IPS-15b (cell line): ENCODE results near the gene NHEJ1.

Source experiments
- H3K27me3 ChIP-seq: one replicate; pipeline ENCODE4 v1.6.1; 2013; ENCODE audit warnings: low read length; ENCODE audit not compliant: control insufficient read depth, insufficient read depth
- H3K36me3 ChIP-seq: one replicate; pipeline ENCODE4 v1.6.1; 2013; ENCODE audit warnings: low read length; ENCODE audit not compliant: control insufficient read depth, insufficient read depth
- H3K4me1 ChIP-seq: one replicate; pipeline ENCODE4 v1.6.1; 2013; ENCODE audit warnings: mild to moderate bottlenecking, low read length; ENCODE audit not compliant: control insufficient read depth, insufficient read depth
- H3K4me3 ChIP-seq: one replicate; pipeline ENCODE4 v1.5.1; 2013; ENCODE audit warnings: low read depth, low read length
- H3K9ac ChIP-seq: one replicate; pipeline ENCODE4 v1.6.1; 2013; ENCODE audit warnings: low read depth, mild to moderate bottlenecking, low read length
- H3K9me3 ChIP-seq: one replicate; pipeline ENCODE4 v1.6.1; 2013; ENCODE audit warnings: mild to moderate bottlenecking, low read length; ENCODE audit not compliant: control insufficient read depth, insufficient read depth

Gene NHEJ1

DNA sequence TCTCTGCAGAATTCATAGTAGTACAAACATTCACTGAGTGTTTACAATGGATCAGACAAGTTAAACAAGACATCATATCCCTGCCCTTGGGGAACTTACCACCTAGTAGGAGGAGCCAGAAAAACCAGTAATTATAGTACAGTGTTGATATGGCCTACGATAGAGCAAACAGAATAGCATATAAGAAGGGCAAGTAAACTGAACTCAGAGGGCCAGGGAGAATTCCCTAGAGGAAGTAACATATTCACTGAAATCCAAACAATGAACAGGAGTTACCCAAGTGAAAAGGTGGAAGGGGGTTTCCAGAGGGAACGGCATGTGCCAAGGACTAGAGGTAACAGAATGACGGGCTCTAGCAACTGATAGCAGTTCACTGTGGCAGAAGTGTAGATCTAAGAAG, 34.1 kb downstream of the NHEJ1 start:
- no peak overlapping the region for H3K4me3 ChIP-seq
- H3K27me3 ChIP-seq: no peaks in the 10 kb centered on the region
- no peaks in the 10 kb centered on the region for H3K36me3 ChIP-seq
- no peak overlapping the region for H3K9ac ChIP-seq
- no peaks in the 10 kb centered on the region for H3K9me3 ChIP-seq
- H3K4me1 ChIP-seq: no peaks in the 10 kb centered on the region

DNA sequence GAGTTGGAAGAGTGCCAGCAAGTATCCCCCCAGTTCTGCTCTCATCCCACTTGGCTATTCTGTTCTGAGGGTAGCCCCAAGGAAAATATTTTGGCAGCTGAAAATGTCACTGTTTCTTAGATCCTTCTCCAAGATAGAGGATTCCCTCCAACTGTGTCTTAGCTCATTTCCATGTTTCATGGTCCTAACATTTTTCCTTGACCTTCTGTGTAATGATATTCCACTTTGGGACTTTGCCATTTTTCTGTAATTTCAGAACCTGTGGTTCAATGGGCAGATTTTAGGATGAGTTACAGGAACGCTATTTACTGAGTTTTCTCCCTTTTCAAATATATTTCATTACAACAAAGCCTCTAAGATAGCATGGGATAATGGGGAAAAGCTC, 34.7 kb downstream of the NHEJ1 start:
- no peaks in the 10 kb centered on the region for H3K4me1 ChIP-seq
- H3K27me3 ChIP-seq: no peaks in the 10 kb centered on the region
- no peaks in the 10 kb centered on the region for H3K36me3 ChIP-seq
- H3K9ac ChIP-seq: no peak overlapping the region
- H3K9me3 ChIP-seq: no peaks in the 10 kb centered on the region
- H3K4me3 ChIP-seq: no peak overlapping the region

GRCh38 chr2:219125225-219125885, 35.3 kb downstream of the NHEJ1 start:
- Histone ChIP-seq H3K9me3 (no peaks in the 10 kb centered on the region), H3K36me3 (no peaks in the 10 kb centered on the region), H3K4me3 (no peak overlapping the region), H3K27me3 (no peaks in the 10 kb centered on the region), H3K4me1 (no peaks in the 10 kb centered on the region), H3K9ac (no peak overlapping the region)

DNA sequence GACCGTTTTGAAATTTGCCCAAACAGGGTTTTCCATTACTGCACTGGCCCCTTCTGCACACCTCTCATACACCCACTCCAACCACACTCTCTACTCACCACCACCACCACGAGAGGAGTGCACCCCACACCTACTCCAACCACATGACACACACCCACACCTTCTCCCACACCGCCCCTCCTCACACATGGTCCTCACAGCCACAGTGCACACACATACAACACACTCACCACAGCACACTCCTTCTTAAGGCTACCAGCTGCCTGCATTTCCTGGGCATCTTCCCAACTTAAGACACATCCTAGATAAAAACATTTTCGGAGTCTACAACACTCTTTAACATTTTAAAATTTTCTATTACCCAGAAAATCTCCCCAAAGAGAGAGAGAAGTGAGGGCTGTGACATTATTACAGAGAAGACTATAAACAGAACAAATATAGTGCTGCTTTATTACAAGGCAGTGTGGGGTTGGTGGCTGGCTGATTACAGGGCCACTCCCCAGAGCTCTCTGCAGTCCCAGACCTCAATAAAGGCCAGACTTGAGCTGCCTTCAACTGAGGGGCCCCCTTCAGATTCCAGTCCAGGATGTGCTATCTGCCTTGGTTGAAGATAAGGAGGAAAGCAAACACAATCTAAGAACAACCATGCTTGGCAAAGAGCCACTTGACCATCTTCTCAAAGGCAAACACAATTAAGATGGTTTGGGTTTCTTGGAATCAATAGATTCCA, 36.1 kb downstream of the NHEJ1 start:
- Histone ChIP-seq H3K9ac (no peak overlapping the region), H3K9me3 (no peaks in the 10 kb centered on the region), H3K4me3 (no peak overlapping the region), H3K27me3 (no peaks in the 10 kb centered on the region), H3K4me1 (no peaks in the 10 kb centered on the region), H3K36me3 (no peaks in the 10 kb centered on the region)

DNA sequence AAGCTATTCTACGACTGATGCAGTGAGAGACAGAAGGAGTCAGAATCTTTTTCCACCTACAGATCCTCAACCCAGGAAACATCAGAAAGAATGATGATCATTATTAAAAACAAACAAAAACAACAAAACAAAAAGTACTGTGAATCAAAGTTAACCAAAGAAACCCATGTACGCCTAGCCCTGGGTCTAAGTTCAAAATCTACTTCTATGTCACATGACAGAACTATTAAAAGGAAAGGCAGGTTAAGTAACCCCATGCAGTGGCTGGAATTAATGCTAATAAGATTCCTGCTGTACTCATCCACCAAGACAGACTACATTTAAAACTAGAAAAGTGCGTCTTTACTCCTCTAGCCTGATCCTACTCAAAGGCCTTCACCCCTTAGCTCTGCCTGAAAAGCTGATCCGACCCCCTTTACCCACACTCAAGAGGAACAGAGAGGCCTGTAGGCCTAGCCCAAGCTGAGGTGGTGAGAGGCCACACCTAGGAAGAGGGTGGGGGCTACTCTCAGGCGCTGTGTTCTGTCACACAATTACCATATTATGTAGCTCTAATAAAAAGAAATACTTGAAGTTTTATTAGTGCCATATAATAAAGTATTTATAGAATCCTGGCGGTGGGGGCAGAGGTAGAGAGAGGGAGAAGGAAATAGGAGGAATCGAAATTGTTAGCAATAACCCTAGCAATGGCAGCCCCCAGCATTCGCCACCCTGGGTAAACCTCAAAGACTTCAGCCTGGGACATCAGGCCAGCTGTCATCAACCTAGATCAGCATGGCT, 37.1 kb downstream of the NHEJ1 start:
- H3K9ac ChIP-seq: no peak overlapping the region
- no peaks in the 10 kb centered on the region for H3K4me1 ChIP-seq

DNA sequence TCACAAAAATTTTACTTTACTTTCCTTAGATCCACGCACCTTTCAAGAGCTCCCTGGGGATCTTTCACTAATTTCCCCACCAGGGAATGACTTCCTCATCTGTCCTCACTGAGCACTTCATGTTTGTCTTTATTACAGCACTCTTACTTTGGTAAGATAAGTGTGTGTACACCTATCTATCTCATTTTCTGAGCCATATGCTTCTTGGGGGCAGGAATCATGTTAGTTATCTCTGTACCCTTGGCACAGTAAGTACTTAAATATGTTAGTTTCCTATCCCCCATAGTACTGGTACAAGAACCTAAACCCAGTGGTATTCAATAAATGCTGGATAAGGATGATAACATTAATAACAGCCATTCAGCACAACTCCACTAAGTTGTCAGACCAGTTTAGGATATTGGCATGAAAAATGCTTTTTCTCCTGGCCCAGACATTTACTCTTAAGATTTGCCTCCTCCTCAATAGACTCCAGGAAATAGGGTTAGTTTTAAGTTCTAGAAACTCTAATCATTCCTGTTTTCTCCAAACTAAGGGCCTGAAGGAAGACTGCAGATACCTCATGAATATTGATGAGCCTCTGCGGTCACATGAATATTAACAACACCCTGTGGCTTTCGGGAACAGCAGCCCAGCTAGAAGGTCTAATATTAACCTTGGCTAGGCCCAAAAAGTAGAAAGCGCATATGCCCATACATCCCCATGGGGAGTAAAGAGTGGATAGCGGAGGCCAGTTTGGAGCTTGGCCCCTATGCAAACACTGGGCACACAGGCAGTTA, 38.2 kb downstream of the NHEJ1 start:
- Histone ChIP-seq H3K9ac (no peak overlapping the region), H3K36me3 (no peaks in the 10 kb centered on the region), H3K27me3 (no peaks in the 10 kb centered on the region), H3K4me1 (no peaks in the 10 kb centered on the region), H3K4me3 (no peak overlapping the region), H3K9me3 (no peaks in the 10 kb centered on the region)

More for the DNA sequence above, 37.1 kb downstream of the NHEJ1 start:
- Histone ChIP-seq H3K9me3 (no peaks in the 10 kb centered on the region), H3K27me3 (no peaks in the 10 kb centered on the region), H3K36me3 (no peaks in the 10 kb centered on the region), H3K4me3 (no peak overlapping the region)

GRCh38 chr2:219120082-219120481, 40.5 kb downstream of the NHEJ1 start:
- Histone ChIP-seq H3K4me3 (no peak overlapping the region), H3K4me1 (no peaks in the 10 kb centered on the region), H3K27me3 (no peaks in the 10 kb centered on the region), H3K9ac (no peak overlapping the region), H3K9me3 (no peaks in the 10 kb centered on the region), H3K36me3 (no peaks in the 10 kb centered on the region)

DNA sequence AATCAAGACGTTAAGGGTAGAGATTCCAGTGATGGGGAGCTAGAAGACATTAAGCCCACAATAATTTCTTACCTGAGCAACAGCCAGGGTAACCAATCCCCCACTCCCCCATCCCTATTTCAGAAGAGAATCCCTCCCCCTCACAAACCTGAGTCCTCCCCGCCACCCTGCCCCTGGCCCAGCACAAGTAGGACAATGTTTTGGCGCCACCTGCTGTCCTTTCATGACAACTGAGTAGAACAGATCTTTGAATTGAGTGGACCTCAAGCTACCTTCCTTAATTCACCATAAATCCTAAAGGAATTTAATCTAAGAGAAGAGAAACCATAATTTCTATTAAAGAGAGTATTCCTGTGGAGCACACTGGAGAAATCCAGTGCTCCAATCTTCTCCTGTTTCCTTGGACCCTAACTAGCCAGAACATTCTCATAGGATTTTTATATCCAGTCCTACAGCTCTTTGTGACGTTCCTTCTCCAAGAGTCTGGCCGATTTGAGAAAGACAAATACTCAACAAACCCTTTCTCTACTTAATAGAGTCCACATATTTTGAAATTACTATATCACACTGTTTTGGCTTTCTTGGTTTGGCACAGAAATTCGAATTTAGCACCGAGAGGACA, 41.1 kb downstream of the NHEJ1 start:
- Histone ChIP-seq H3K4me3 (no peak overlapping the region), H3K36me3 (no peaks in the 10 kb centered on the region), H3K9me3 (no peaks in the 10 kb centered on the region), H3K4me1 (no peaks in the 10 kb centered on the region), H3K27me3 (no peaks in the 10 kb centered on the region), H3K9ac (no peak overlapping the region)

GRCh38 chr2:219118504-219118903, 42.1 kb downstream of the NHEJ1 start:
- Histone ChIP-seq H3K27me3 (no peaks in the 10 kb centered on the region), H3K9me3 (no peaks in the 10 kb centered on the region), H3K36me3 (no peaks in the 10 kb centered on the region), H3K9ac (no peak overlapping the region), H3K4me1 (no peaks in the 10 kb centered on the region), H3K4me3 (no peak overlapping the region)

DNA sequence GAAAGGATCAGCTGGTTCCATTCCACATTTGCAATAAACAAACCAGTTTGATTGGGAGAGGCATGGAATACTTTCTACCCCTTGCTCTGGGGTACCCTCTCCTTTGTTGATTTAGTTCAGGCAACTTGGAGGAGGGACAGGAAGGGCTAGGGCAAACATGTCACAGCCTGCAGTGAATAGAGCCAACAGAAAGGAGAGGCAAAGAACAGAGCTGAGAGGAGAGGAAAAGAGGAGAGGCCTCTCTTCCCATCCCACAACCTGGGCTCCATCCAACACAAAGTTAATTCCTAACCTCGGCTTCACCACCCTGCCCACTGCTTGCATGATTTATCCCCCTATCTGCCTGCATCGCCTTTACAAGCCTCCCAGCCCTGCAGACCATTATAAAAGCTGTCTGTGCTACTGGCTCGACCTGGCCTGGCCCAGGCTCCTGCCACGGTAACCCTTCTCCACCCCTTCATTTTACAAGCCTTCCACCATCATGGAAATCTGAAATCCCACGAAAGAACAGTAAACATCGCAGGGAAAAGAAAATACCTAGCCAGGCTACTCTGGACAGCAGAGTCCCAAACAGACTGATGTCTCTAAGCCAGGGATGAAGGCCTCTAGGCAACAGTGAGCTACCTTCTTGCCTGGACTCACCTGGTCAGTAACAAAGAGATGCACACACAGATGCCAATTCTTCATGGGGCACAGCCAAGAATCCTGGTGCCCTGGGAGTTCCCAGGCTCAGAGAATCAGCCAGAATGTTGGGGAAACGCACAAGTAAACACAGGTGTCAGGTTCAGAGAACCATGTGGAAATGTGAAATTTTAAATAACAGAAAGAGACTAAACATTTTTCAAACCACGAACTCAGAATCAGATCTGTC, 43.6 kb downstream of the NHEJ1 start:
- Histone ChIP-seq H3K4me1 (no peaks in the 10 kb centered on the region), H3K36me3 (no peaks in the 10 kb centered on the region), H3K27me3 (no peaks in the 10 kb centered on the region), H3K9me3 (no peaks in the 10 kb centered on the region), H3K4me3 (no peak overlapping the region), H3K9ac (no peak overlapping the region)
